ENCODE measurements around the gene PCDHGA12.

DNA sequence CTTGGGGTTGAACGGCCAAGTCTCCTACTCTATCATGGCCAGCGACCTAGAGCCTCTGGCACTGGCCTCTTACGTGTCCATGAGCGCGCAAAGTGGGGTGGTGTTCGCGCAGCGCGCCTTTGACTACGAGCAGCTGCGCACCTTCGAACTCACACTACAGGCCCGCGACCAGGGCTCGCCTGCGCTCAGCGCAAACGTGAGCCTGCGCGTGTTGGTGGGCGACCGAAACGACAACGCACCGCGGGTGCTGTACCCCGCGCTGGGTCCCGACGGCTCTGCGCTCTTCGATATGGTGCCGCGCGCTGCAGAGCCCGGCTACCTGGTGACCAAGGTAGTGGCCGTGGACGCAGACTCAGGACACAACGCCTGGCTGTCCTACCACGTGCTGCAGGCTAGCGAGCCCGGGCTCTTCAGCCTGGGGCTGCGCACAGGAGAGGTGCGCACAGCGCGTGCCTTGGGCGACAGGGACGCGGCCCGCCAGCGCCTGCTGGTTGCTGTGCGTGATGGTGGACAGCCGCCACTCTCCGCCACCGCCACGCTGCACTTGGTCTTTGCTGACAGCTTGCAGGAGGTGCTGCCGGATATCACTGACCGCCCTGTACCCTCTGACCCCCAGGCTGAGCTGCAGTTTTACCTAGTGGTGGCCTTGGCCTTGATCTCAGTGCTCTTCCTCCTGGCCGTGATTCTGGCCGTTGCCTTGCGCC is 30.6 kb upstream of the PCDHGA12 start:
- TF ChIP-seq, protein P1, sequence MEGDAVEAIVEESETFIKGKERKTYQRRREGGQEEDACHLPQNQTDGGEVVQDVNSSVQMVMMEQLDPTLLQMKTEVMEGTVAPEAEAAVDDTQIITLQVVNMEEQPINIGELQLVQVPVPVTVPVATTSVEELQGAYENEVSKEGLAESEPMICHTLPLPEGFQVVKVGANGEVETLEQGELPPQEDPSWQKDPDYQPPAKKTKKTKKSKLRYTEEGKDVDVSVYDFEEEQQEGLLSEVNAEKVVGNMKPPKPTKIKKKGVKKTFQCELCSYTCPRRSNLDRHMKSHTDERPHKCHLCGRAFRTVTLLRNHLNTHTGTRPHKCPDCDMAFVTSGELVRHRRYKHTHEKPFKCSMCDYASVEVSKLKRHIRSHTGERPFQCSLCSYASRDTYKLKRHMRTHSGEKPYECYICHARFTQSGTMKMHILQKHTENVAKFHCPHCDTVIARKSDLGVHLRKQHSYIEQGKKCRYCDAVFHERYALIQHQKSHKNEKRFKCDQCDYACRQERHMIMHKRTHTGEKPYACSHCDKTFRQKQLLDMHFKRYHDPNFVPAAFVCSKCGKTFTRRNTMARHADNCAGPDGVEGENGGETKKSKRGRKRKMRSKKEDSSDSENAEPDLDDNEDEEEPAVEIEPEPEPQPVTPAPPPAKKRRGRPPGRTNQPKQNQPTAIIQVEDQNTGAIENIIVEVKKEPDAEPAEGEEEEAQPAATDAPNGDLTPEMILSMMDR (conservative IDR thresholded peaks at IDR 0.05; ENCODE audit: low read depth in 2 of 2): no peak
- no peak for TF ChIP-seq EZH2phosphoT487 (IDR thresholded peaks at IDR 0.05; ENCODE audit: unreplicated experiment)
- TF ChIP-seq EZH2 (IDR thresholded peaks at IDR 0.05; ENCODE audit: low read depth, unreplicated experiment): no peak
- TF ChIP-seq POLR2AphosphoS5 (IDR thresholded peaks at IDR 0.05; ENCODE audit: low read depth): no peak

Data from GM23338 (cell line).